Fibroblast of skin of left quadriceps (primary cell): ENCODE results near the gene ATXN2.
"Not testable (repeated sequence)": the region's sequence is repeated elsewhere in the genome, so short reads cannot be mapped to it uniquely, and the experiment has no call there.

ENCODE experiments used
- DNase-seq, 2 experiments: peaks; one replicate each; pipeline ENCODE4 v3.0.0-alpha.2; 2013; ENCODE audit warnings: low read depth in 2 of 2

The ATXN2 gene

DNA sequence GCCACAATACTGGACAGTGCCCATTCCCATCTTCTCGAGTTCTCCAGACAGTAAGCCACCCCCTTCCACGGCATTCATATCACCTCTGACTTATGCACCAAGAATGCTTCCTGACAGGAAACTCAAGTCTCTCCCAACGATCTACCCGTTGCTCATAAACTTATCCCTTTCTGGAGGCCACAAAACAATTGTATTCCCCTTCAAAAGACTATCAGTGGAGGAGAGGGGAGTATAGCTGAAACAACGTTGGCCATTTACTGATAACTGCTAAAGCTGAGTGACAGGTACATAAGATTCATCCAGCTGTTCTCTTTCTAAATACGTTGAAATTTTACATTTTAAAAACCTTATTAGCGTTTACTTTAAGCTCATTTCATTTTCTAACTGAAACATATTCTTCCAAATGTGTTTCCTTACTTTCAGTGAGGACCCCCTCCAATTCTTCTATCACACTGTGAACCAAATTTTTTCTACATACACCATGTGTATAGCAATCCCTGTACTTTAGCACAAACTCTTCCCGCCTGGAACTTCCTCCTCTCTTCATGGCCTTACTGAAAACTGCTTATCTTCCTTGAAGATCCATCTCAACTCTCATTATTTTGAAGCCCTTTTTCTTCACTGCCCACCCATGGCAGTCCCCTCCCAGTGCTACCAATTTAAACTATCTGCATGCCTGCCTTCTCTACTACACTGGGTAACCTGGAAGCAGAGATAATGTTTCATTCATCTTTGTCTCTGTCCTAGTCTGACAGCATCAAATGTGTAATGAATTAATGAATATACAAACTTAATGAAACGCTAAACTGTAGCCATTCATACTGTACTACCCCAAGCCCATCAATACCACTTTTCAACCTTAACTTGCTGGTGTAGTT is 28.8 kb downstream of the ATXN2 start:
- DNase-seq, result peak; percentile 56 to 64

GRCh38 chr12:111569363-111570083 is 29.6 kb downstream of the ATXN2 start:
- DNase-seq, result no peak

GRCh38 chr12:111560844-111561243 is 38.3 kb downstream of the ATXN2 start:
- DNase-seq, result not testable (repeated sequence)

- no peak for DNase-seq
Measured at GRCh38 chr12:111558107-111558376, 41.1 kb downstream of the ATXN2 start.

DNA sequence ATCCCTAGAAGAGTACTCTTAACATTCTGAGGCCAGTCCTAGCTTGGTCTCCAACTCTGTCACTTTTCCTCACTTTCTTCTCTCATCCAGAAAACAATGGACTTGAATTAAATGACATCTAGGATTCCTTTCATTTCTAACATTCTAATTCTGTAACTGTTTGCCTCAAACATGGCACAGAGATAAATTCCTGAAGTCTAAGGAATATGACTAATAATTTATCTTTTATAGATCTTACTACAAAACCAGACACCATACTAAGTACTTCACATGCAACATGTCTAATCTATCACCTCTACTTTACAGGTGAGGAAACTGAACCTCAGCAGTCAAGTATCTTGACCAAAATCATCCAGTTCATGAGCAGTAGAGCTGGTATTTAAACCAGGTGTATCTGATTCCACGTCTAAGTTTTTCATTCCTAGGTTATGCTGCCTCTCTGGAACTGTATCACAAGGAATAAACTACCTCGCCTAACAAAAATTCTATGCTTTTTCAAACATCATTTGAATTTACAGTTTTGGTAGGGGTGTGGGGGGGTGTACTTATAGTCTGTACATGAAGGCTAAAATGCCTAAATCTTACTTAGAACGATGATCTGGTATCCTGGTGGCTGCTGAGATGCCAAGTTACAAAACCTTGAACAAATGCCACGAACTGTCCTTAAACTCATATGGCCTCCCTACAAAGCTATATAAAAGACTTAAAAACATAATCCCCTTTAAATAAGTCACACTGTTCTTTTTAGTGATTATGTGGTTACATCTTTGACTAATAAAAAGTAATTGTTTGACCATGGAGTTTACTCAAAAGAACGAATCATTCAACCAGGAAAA is 41.6 kb downstream of the ATXN2 start:
- DNase-seq, result no peak

GRCh38 chr12:111556676-111557075 is 42.4 kb downstream of the ATXN2 start:
- DNase-seq, result no peak

- not testable (repeated sequence) for DNase-seq
Measured at GRCh38 chr12:111555313-111555712, 43.8 kb downstream of the ATXN2 start.

DNA sequence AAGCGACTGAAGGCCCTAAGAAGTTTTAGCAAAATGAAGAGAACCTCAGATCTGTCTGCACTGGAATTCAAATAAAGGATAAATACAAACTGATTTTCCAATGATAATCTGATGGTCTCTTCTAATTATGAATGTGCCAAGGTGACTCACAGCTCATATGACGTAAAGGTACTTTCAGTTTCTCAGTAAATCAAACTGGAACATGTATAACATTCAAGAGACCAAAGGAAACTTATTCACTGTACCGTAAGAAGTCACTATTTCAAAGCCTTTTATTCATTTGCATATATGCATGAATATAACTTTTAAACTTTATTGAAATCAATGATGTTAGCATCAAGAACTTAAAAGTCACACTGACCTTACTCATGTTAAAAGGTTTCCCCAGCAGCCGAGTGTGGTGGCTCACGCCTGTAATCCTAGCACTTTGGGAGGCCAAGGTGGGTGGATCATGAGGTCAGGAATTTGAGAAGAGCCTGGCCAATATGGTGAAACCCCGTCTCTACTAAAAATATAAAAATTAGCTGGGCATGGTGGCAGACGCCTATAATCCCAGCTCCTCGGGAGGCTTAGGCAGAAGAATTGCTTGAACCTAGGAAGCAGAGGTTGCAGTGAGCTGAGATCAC is 52.2 kb downstream of the ATXN2 start:
- no peak for DNase-seq

DNA sequence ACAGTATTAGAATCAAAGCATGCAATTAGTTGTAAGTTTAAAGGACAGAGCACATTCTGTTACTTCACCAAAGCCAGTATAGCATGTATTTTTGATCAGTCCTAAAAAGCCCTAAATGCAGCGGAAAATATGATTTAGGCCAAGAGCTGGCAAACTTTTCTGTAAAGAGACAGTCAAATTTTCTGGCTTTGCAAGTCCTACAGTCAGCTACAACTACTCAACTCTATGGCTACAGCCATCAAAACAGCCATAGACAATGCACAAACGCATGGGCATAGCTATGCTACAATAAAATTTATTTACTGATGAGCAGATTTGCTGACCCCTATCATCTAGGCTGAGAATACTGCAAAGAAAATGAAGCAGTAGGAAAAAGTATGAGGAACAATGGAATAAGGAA is 52.9 kb downstream of the ATXN2 start:
- DNase-seq, result no peak

DNA sequence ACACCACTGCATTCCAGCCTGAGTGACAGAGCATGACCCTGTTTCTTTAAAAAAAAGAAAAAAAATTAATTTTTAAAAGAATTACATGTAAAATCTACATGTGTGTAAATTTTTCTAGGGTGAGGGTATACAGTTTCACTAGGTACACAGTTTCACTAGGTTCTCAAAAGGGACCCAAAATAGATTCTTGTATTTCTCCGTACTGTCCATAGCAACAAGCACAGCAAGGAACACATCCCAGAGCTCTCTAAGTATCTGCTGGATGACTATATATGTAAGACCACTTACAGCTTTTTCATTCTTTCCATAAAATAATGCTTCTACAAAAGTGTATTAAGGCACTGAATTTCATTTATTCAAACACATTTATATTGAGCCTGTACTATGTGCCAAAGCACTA is 55.1 kb downstream of the ATXN2 start:
- DNase-seq, result no peak

- DNase-seq, result no peak
Measured at GRCh38 chr12:111532751-111533150, 66.4 kb downstream of the ATXN2 start.

DNA sequence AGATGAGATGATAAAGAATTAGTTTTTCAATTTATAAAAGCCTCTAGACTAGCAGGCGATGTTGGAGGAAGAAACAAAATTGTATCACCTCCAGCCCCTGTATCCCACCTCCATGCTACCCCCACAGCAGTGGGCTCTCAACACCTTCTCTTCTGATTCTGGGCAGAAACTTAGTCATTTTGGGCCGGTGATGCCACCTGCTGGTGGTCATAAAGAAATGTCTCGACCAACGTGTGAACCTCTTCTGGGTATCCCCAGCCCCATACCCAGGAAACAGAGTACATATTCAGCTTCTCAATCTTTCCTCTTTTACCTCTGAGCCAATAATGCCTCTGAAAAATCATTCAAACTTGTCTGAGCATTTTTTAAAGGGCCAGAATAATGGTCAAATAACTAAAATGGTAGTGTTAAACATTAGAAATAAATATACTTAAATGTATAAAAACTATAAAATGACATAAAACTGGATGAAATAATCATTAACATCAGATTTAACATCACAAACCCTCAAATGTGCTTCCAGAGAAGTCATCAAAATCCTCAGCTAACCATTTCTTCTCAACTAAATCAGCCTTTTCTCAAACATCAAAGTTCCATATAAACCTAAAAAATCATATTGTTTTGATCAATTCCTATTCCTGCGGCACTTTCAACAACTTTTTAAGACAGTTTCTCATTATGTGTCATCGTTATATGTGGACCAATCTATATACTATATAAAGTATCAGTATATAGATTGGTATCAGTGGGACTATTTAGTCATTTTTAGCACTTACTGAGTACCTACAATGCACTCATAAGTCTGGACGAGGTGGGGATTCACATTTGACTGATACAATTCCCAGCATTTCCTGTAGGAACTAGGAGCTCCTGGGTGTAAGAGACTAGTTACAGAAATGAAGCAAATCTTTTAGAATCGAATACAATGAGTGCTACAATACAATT is 69.4 kb downstream of the ATXN2 start:
- DNase-seq, result peak; percentile 23 to 30

DNA sequence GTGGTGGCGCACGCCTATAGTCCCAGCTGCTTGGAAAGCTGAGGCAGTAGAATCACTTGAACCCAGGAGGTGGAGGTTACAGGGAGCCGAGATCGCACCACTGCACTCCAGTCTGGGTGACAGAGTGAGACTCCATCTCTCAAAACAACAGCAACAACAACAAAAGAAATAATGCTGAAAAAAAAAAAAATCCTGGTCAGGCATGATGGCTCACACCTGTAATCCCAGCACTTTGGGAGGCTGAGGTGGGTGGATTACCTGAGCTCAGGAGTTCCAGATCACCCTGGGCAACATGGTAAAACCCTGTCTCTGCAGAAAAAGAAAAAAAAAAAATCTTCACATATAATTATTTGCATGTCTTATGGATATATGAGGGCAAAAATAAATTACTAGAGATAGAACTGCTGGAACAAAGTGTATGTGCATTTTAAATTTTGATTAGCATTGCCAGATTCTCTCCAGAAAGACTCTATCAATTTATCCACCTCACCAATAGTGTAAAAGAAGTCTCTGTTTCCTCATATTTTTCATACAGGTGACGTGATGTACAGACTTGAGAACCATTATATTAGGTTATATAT is 75.4 kb downstream of the ATXN2 start:
- no peak for DNase-seq

- DNase-seq, result no peak
Measured at GRCh38 chr12:111521801-111522200, 77.3 kb downstream of the ATXN2 start.

DNA sequence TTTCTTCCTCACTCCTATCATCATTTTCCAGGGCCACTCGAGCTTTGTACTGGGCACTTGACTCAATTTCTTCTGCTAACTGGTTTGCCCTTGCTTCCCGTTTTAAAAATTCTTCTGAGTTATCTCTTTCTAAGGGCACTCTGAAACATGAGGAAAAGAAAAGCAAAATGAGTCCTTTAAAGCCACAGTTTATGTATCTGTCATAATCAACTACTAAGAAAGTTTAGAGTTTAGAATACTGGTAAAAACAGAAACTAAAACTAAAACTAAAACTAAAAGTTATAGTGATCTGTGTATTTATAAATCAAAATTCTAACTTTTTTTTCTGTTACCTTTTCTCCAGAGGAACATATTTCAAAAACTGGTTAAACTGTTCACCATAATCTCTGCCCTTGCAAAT is 79.2 kb downstream of the ATXN2 start:
- DNase-seq, result no peak

DNA sequence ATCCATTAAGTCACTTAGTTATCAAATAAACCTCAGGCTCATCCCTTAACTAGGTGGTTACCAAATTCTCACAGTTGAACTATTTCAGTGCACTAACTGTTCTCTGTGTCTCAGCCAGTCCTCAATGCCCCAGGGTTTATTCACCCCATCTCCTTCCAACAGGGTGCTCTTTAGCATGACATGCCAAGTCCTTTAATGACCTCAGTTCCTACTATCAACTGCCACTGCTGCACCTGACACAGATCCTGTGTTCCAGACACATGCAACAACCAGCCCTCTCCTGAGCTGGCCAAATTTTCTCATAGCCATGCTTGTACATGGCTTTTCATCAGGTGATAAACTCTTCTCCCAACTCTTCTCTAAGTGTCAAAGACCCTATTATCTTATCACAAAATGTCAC is 80.0 kb downstream of the ATXN2 start:
- DNase-seq, result no peak

DNA sequence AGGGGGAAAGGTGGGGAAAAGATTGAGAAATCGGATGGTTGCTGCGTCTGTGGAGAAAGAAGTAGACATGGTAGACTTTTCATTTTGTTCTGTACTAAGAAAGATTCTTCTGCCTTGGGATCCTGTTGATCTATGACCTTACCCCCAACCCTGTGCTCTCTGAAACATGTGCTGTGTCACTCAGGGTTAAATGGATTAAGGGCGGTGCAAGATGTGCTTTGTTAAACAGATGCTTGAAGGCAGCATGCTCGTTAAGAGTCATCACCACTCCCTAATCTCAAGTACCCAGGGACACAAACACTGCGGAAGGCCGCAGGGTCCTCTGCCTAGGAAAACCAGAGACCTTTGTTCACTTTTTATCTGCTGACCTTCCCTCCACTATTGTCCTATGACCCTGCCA is 91.4 kb downstream of the ATXN2 start:
- DNase-seq, result not testable (repeated sequence)

GRCh38 chr12:111507258-111507657 is 91.9 kb downstream of the ATXN2 start:
- DNase-seq, result not testable (repeated sequence)

- DNase-seq, result no peak
Measured at GRCh38 chr12:111506260-111506659, 92.9 kb downstream of the ATXN2 start.

DNA sequence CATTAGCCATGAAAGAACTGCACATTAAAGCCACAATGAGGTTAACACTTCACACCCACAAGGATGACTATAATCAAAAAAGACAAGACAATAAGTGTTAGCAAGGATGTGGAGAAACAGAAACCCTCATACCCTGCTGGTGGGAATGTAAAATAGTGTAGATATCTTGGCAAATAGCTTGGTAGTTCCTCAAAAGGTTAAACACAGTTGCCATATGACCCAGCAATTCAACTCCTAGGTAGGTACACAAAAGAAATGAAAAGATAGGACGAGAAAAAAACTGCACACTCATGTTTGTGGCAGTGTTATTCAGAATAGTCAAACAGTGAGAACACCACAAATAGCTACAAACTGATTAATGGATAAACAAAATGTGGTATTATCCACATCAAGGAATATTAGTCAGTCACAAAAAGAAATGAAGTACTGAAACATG is 93.5 kb downstream of the ATXN2 start:
- DNase-seq, result no peak
